Activated CD8-positive, alpha-beta memory T cell treated with anti-CD3 and anti-CD28 coated beads, Interleukin-2, amount 50 U/mL, for 1 hour (primary cell): ENCODE data around the gene PATE2.

Experiments
- DNase-seq: peaks from one replicate; pipeline ENCODE4 v3.0.0-alpha.2; 2020; ENCODE audit errors: extremely low read depth

PATE2 gene

GRCh38 chr11:125778728-125779127 is at the start of gene PATE2:
Gene PATE2, minus strand, starts transcription at chr11:125778828. Its CDS starts 55 bp downstream, at chr11:125778773.
- DNase-seq: no peak

GRCh38 chr11:125807909-125808308 is 29.3 kb upstream of the PATE2 start:
- DNase-seq: no peak

- no peak for DNase-seq
Measured at GRCh38 chr11:125802387-125802786, 23.8 kb upstream of the PATE2 start.

GRCh38 chr11:125799808-125800207 is 21.2 kb upstream of the PATE2 start:
- DNase-seq: no peak

GRCh38 chr11:125797641-125798040 is 19.0 kb upstream of the PATE2 start:
- DNase-seq: no peak

- no peak for DNase-seq
Measured at GRCh38 chr11:125790825-125791224, 12.2 kb upstream of the PATE2 start.

- DNase-seq: no peak
Measured at GRCh38 chr11:125787827-125788226, 9.2 kb upstream of the PATE2 start, which contains the start of gene PATE3. Gene PATE3, plus strand, starts transcription at chr11:125788127. Its CDS starts 25 bp downstream, at chr11:125788152.

- no peak for DNase-seq
Measured at GRCh38 chr11:125784678-125785077, 6.0 kb upstream of the PATE2 start.

GRCh38 chr11:125777309-125777708 is 1.3 kb downstream of the PATE2 start:
- no peak for DNase-seq

- no peak for DNase-seq
Measured at GRCh38 chr11:125773516-125773915, 5.1 kb downstream of the PATE2 start.

GRCh38 chr11:125772834-125773505 is 5.7 kb downstream of the PATE2 start:
- no peak for DNase-seq

GRCh38 chr11:125770583-125770982 is 8.0 kb downstream of the PATE2 start:
- DNase-seq: no peak

- no peak for DNase-seq
Measured at GRCh38 chr11:125768336-125769046, 10.1 kb downstream of the PATE2 start.

- DNase-seq: no peak
Measured at GRCh38 chr11:125766251-125766650, 12.4 kb downstream of the PATE2 start.

- DNase-seq: no peak
Measured at GRCh38 chr11:125763483-125763882, 15.1 kb downstream of the PATE2 start.

- no peak for DNase-seq
Measured at GRCh38 chr11:125762445-125762844, 16.2 kb downstream of the PATE2 start.

GRCh38 chr11:125756050-125756449 is 22.6 kb downstream of the PATE2 start:
- no peak for DNase-seq

GRCh38 chr11:125750629-125751028 is 28.0 kb downstream of the PATE2 start:
- no peak for DNase-seq

- no peak for DNase-seq
Measured at GRCh38 chr11:125745979-125746378, 32.6 kb downstream of the PATE2 start, which contains the start of gene PATE1. Gene PATE1, plus strand, starts transcription at chr11:125746279. Its CDS starts 26 bp downstream, at chr11:125746305.

- DNase-seq: no peak
Measured at GRCh38 chr11:125743681-125744080, 34.9 kb downstream of the PATE2 start.

- DNase-seq: no peak
Measured at GRCh38 chr11:125740617-125741016, 38.0 kb downstream of the PATE2 start.

- no peak for DNase-seq
Measured at GRCh38 chr11:125728969-125729368, 49.7 kb downstream of the PATE2 start.
